Esophagus muscularis mucosa (tissue), 3 donors: ENCODE data around the gene ABCB10.

ENCODE experiments used
- POLR2AphosphoS5 ChIP-seq, 2 donors: sonication (generic); formaldehyde crosslinking; IDR thresholded peaks; one replicate each; pipeline ENCODE4 v1.6.1; 2017; ENCODE audit warnings: antibody characterized with exemption in 2 of 2
- TF ChIP-seq, protein P1 (sequence below), 3 experiments: fragments of 200-600 bp in 2 of 3; fragments of 450-650 bp in 1 of 3; sonication (generic) in 2 of 3; IDR thresholded peaks; one replicate each; pipeline ENCODE4 v1.5.1; 2017 to 2019; ENCODE audit warnings: antibody characterized with exemption in 3 of 3, mild to moderate bottlenecking in 2 of 3, moderate library complexity in 1 of 3

DNA sequence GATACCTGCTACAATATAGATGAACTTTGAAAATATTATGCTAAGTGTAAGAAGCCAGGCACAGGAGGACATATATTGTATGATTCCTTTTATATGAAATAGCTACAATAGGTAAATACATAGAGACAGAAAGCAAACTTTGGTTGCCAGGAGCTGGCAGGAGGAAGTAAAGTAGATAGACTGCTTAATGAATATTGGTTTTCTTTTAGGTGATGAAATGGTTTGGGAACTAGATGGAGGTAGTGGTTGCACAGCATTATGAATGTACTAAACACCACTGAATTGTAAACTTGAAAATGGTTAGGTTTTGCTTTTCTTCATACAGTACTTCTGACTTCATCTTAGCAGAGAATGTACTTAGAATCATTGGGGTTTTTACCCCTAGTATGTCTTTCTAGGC lies 21.5 kb downstream of the ABCB10 start:
- TF ChIP-seq, protein P1, sequence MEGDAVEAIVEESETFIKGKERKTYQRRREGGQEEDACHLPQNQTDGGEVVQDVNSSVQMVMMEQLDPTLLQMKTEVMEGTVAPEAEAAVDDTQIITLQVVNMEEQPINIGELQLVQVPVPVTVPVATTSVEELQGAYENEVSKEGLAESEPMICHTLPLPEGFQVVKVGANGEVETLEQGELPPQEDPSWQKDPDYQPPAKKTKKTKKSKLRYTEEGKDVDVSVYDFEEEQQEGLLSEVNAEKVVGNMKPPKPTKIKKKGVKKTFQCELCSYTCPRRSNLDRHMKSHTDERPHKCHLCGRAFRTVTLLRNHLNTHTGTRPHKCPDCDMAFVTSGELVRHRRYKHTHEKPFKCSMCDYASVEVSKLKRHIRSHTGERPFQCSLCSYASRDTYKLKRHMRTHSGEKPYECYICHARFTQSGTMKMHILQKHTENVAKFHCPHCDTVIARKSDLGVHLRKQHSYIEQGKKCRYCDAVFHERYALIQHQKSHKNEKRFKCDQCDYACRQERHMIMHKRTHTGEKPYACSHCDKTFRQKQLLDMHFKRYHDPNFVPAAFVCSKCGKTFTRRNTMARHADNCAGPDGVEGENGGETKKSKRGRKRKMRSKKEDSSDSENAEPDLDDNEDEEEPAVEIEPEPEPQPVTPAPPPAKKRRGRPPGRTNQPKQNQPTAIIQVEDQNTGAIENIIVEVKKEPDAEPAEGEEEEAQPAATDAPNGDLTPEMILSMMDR (IDR thresholded peaks at IDR 0.05): no peak
- no peak for TF ChIP-seq POLR2AphosphoS5 (IDR thresholded peaks at IDR 0.05)
